HEK293 (cell line): ENCODE measurements around the gene FAT2.

Experiments used
- CTCF ChIA-PET: fragments of 350-600 bp; formaldehyde crosslinking; extraction: SDS; loops from one replicate; lab custom pipeline; 2021; ENCODE audit warnings: antibody characterized with exemption; lab: Yijun Ruan, JAX
- POLR2A ChIA-PET: fragments of 300-600 bp; formaldehyde crosslinking; extraction: SDS; loops from one replicate; lab custom pipeline; 2020; ENCODE audit warnings: antibody characterized with exemption, inconsistent platforms; lab: Yijun Ruan, JAX
- H3K27ac ChIP-seq: fragments of 200-500 bp; sonication (Bioruptor generic); 2 replicates; pipeline ENCODE4 v1.5.1; 2014; ENCODE audit warnings: low read depth, low read length, control low read depth, inconsistent platforms; ENCODE audit errors: extremely low read depth
- H3K36me3 ChIP-seq, 2 experiments: fragments of 200-500 bp in 1 of 2; sonication (Bioruptor generic) in 1 of 2; 1 replicate in 1 of 2; 2 replicates in 1 of 2; pipeline ENCODE4 v1.5.1; 2014 to 2017; ENCODE audit warnings: inconsistent platforms in 2 of 2, low read length in 2 of 2; ENCODE audit not compliant: control insufficient read depth in 2 of 2, insufficient read depth in 1 of 2
- H3K4me1 ChIP-seq: fragments of 200-500 bp; sonication (Bioruptor generic); 2 replicates; pipeline ENCODE4 v1.5.1; 2014; ENCODE audit warnings: mild to moderate bottlenecking, low read length, inconsistent platforms; ENCODE audit not compliant: control insufficient read depth, insufficient read depth
- H3K4me3 ChIP-seq: 2 replicates; pipeline ENCODE4 v1.5.1; 2011; ENCODE audit warnings: low read depth, mild to moderate bottlenecking, control low read depth, low read length, moderate library complexity
- H3K9me3 ChIP-seq: fragments of 200-500 bp; sonication (Bioruptor generic); 2 replicates; pipeline ENCODE4 v1.5.1; 2014; ENCODE audit warnings: low read depth, low read length, inconsistent platforms; ENCODE audit not compliant: control insufficient read depth, insufficient read depth
- EGR2 ChIP-seq: fragments of 450-650 bp; formaldehyde crosslinking; IDR thresholded peaks from 2 replicates; pipeline ENCODE4 v1.5.1; 2016; ENCODE audit warnings: low read depth, missing biosample characterization, missing genetic modification characterization
- FEZF1 ChIP-seq: fragments of 450-650 bp; formaldehyde crosslinking; IDR thresholded peaks from 2 replicates; pipeline ENCODE4 v1.5.1; 2016; ENCODE audit warnings: missing biosample characterization, missing genetic modification characterization
- SALL2 ChIP-seq: fragments of 450-650 bp; formaldehyde crosslinking; IDR thresholded peaks from 2 replicates; pipeline ENCODE4 v1.5.0; 2017; ENCODE audit warnings: missing biosample characterization, mild to moderate bottlenecking, missing genetic modification characterization, borderline replicate concordance
- SP2 ChIP-seq: fragments of 450-650 bp; formaldehyde crosslinking; IDR thresholded peaks from 2 replicates; pipeline ENCODE4 v1.5.1; 2016; ENCODE audit warnings: missing biosample characterization, missing genetic modification characterization
- ZBTB26 ChIP-seq: fragments of 450-650 bp; formaldehyde crosslinking; optimal IDR thresholded peaks from 2 replicates; pipeline ENCODE3; 2016; ENCODE audit warnings: missing biosample characterization, mild to moderate bottlenecking, missing genetic modification characterization
- ZBTB44 ChIP-seq: fragments of 450-650 bp; IDR thresholded peaks from 2 replicates; pipeline ENCODE4 v1.5.1; 2018; ENCODE audit warnings: missing biosample characterization, mild to moderate bottlenecking, missing genetic modification characterization
- ZFP41 ChIP-seq: fragments of 450-650 bp; formaldehyde crosslinking; IDR thresholded peaks from 2 replicates; pipeline ENCODE4 v1.5.1; 2016; ENCODE audit warnings: missing biosample characterization, missing genetic modification characterization, borderline replicate concordance
- ZNF140 ChIP-seq: fragments of 450-650 bp; formaldehyde crosslinking; IDR thresholded peaks from 2 replicates; pipeline ENCODE4 v1.5.1; 2016; ENCODE audit warnings: missing biosample characterization, missing genetic modification characterization
- ZNF202 ChIP-seq: fragments of 450-650 bp; formaldehyde crosslinking; IDR thresholded peaks from 2 replicates; pipeline ENCODE4 v1.5.1; 2016; ENCODE audit warnings: missing biosample characterization, missing genetic modification characterization, borderline replicate concordance
- ZNF23 ChIP-seq: fragments of 450-650 bp; formaldehyde crosslinking; IDR thresholded peaks from 2 replicates; pipeline ENCODE4 v1.5.1; 2016; ENCODE audit warnings: missing biosample characterization, missing genetic modification characterization, borderline replicate concordance
- ZNF239 ChIP-seq: fragments of 450-650 bp; formaldehyde crosslinking; IDR thresholded peaks from 2 replicates; pipeline ENCODE4 v1.5.1; 2016; ENCODE audit warnings: missing biosample characterization, missing genetic modification characterization
- ZNF280C ChIP-seq: fragments of 450-650 bp; formaldehyde crosslinking; IDR thresholded peaks from 2 replicates; pipeline ENCODE4 v1.5.1; 2016; ENCODE audit warnings: missing biosample characterization, missing genetic modification characterization
- ZNF324 ChIP-seq: fragments of 450-650 bp; formaldehyde crosslinking; IDR thresholded peaks from 2 replicates; pipeline ENCODE4 v1.5.1; 2016; ENCODE audit warnings: missing biosample characterization, missing genetic modification characterization
- ZNF341 ChIP-seq: fragments of 450-650 bp; formaldehyde crosslinking; IDR thresholded peaks from 2 replicates; pipeline ENCODE4; 2016; ENCODE audit warnings: low read depth, missing biosample characterization, missing genetic modification characterization
- ZNF398 ChIP-seq: fragments of 450-650 bp; formaldehyde crosslinking; IDR thresholded peaks from 2 replicates; pipeline ENCODE4 v1.5.1; 2017; ENCODE audit warnings: missing biosample characterization, missing genetic modification characterization
- ZNF514 ChIP-seq: fragments of 450-650 bp; formaldehyde crosslinking; IDR thresholded peaks from 2 replicates; pipeline ENCODE4 v1.5.1; 2016; ENCODE audit warnings: missing biosample characterization, missing genetic modification characterization
- ZNF529 ChIP-seq: fragments of 450-650 bp; formaldehyde crosslinking; IDR thresholded peaks from 2 replicates; pipeline ENCODE4 v1.5.1; 2017; ENCODE audit warnings: missing genetic modification characterization, missing biosample characterization; ENCODE audit not compliant: insufficient replicate concordance
- ZNF560 ChIP-seq: fragments of 450-650 bp; formaldehyde crosslinking; IDR thresholded peaks from 2 replicates; pipeline ENCODE4 v1.5.1; 2017; ENCODE audit warnings: missing biosample characterization, missing genetic modification characterization, borderline replicate concordance
- ZNF585B ChIP-seq: fragments of 450-650 bp; formaldehyde crosslinking; IDR thresholded peaks from 2 replicates; pipeline ENCODE4 v1.5.1; 2016; ENCODE audit warnings: missing biosample characterization, missing genetic modification characterization
- ZNF624 ChIP-seq: fragments of 450-650 bp; formaldehyde crosslinking; IDR thresholded peaks from 2 replicates; pipeline ENCODE4 v1.5.1; 2017; ENCODE audit warnings: missing biosample characterization, missing genetic modification characterization
- ZNF660 ChIP-seq: fragments of 450-650 bp; IDR thresholded peaks from 2 replicates; pipeline ENCODE4 v1.5.1; 2018; ENCODE audit warnings: missing biosample characterization, mild to moderate bottlenecking, missing genetic modification characterization
- ZNF664 ChIP-seq: fragments of 450-650 bp; formaldehyde crosslinking; IDR thresholded peaks from 2 replicates; pipeline ENCODE4 v1.5.1; 2016; ENCODE audit warnings: missing biosample characterization, missing genetic modification characterization
- ZNF776 ChIP-seq: fragments of 450-650 bp; formaldehyde crosslinking; IDR thresholded peaks from 2 replicates; pipeline ENCODE4 v1.5.0; 2017; ENCODE audit warnings: missing biosample characterization, missing genetic modification characterization, borderline replicate concordance
- ZNF843 ChIP-seq: fragments of 450-650 bp; formaldehyde crosslinking; IDR thresholded peaks from 2 replicates; pipeline ENCODE4 v1.5.1; 2016; ENCODE audit warnings: missing biosample characterization, missing genetic modification characterization
- TF ChIP-seq, protein P1 (sequence below): fragments of 450-650 bp; formaldehyde crosslinking; IDR thresholded peaks from 2 replicates; pipeline ENCODE4 v1.5.1; 2017; ENCODE audit warnings: missing biosample characterization, mild to moderate bottlenecking, missing genetic modification characterization, moderate library complexity
- TF ChIP-seq, protein P2 (sequence below): fragments of 450-650 bp; formaldehyde crosslinking; IDR thresholded peaks from 2 replicates; pipeline ENCODE4 v1.5.1; 2016; ENCODE audit warnings: missing biosample characterization, missing genetic modification characterization

FAT2 gene

GRCh38 chr5:151614565-151614964 is 23.4 kb upstream of the FAT2 start (continued):
- TF ChIP-seq ZBTB44 (tag by site-specific recombination): peak; percentile 88

DNA sequence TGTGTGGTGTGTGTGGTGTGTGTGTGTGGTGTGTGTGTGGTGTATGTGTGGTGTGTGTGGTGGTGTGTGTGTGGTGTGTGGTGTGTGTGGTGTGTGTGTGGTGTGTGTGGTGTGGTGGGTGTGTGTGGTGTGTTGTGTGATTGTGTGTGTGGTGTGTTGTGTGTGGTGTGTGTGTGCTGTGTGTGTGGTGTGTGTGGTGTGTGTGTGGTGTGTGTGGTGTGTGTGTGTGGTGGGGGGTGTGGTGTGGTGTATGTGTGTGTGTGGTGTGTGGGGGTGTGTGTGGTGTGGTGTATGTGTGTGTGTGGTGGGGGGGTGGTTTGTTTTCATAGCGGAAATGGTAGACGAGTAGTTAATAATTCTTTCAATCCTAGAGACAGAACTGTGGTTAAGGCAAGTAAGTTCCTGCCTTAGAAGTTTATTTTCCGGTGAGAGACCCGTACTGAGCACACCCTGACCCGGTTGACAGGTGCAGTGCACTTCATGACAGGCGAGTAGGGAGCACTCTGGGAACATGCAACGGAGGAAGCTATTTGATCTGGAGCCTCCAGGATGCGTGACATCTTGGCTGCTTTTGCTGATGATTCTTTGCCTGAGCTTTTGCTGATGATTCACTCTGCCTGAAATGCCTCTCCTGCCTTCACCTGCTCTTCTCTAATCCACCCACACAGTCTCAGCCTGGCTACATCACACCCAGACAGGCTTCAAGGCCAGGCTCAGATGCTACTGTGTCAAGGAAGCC is 21.7 kb upstream of the FAT2 start:
- CTCF ChIA-PET: interaction anchor here (0.6 to 1.5 kb wide), 4 partner anchors 38 to 659 kb away, joined by 3 read pairs; no protein-coding TSS in a partner anchor
- H3K4me1 ChIP-seq: no peaks in the 10 kb centered on the region
- POLR2A ChIA-PET: no interaction called here
- H3K4me3 ChIP-seq: no peak overlapping the region
- H3K36me3 ChIP-seq: no peaks in the 10 kb centered on the region
- H3K9me3 ChIP-seq: no peaks in the 10 kb centered on the region
- no peak overlapping the region for H3K27ac ChIP-seq
- TF ChIP-seq ZNF23 (tag by site-specific recombination): no peak
- TF ChIP-seq ZBTB26 (tag by site-specific recombination): no peak
- TF ChIP-seq FEZF1 (tag by site-specific recombination): no peak
- TF ChIP-seq ZNF239 (tag by site-specific recombination): peak; percentile 58; the same call in 1 of the 2 replicates
- TF ChIP-seq ZNF341 (tag by site-specific recombination): no peak
- no peak for TF ChIP-seq ZNF843 (tag by site-specific recombination)
- 0 out of 2 replicates have a peak, but pooled peaks have one; percentile 58 for TF ChIP-seq ZNF776
- no peak for TF ChIP-seq ZFP41
- no peak for TF ChIP-seq ZNF585B (tag by site-specific recombination)
- TF ChIP-seq, protein P1, sequence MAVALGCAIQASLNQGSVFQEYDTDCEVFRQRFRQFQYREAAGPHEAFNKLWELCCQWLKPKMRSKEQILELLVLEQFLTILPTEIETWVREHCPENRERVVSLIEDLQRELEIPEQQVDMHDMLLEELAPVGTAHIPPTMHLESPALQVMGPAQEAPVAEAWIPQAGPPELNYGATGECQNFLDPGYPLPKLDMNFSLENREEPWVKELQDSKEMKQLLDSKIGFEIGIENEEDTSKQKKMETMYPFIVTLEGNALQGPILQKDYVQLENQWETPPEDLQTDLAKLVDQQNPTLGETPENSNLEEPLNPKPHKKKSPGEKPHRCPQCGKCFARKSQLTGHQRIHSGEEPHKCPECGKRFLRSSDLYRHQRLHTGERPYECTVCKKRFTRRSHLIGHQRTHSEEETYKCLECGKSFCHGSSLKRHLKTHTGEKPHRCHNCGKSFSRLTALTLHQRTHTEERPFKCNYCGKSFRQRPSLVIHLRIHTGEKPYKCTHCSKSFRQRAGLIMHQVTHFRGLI: no peak
- no peak for TF ChIP-seq ZNF202 (tag by site-specific recombination)
- no peak for TF ChIP-seq ZNF664 (tag by site-specific recombination)
- no peak for TF ChIP-seq ZNF529
- TF ChIP-seq ZNF398: no peak
- no peak for TF ChIP-seq ZNF624 (tag by site-specific recombination)
- peak; percentile 57; the same call in 1 of the 2 replicates for TF ChIP-seq SALL2 (tag by site-specific recombination)
- no peak for TF ChIP-seq ZNF280C
- TF ChIP-seq ZNF514 (tag by site-specific recombination): no peak
- TF ChIP-seq EGR2 (tag by site-specific recombination): peak; percentile 36; the same call in 1 of the 2 replicates
- TF ChIP-seq ZNF660 (tag by site-specific recombination): no peak
- TF ChIP-seq ZNF140 (tag by site-specific recombination): no peak
- TF ChIP-seq, protein P2, sequence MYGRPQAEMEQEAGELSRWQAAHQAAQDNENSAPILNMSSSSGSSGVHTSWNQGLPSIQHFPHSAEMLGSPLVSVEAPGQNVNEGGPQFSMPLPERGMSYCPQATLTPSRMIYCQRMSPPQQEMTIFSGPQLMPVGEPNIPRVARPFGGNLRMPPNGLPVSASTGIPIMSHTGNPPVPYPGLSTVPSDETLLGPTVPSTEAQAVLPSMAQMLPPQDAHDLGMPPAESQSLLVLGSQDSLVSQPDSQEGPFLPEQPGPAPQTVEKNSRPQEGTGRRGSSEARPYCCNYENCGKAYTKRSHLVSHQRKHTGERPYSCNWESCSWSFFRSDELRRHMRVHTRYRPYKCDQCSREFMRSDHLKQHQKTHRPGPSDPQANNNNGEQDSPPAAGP: no peak
- TF ChIP-seq ZNF560 (tag by site-specific recombination): no peak
- TF ChIP-seq SP2 (tag by site-specific recombination): no peak
- TF ChIP-seq ZNF324 (tag by site-specific recombination): no peak
